GM21717 (cell line): Measurements from ENCODE around the gene TOP1.
A peak's percentile ranks its signal among the peaks of the same experiment; 100 is the strongest.

Experiments
- ATAC-seq: cut with Tn5 transposase; IDR thresholded peaks from one replicate; pipeline ENCODE4 v1.9.1; 2021; ENCODE audit warnings: mild to moderate bottlenecking, moderate library complexity; ENCODE audit not compliant: unreplicated experiment

TOP1 gene

DNA sequence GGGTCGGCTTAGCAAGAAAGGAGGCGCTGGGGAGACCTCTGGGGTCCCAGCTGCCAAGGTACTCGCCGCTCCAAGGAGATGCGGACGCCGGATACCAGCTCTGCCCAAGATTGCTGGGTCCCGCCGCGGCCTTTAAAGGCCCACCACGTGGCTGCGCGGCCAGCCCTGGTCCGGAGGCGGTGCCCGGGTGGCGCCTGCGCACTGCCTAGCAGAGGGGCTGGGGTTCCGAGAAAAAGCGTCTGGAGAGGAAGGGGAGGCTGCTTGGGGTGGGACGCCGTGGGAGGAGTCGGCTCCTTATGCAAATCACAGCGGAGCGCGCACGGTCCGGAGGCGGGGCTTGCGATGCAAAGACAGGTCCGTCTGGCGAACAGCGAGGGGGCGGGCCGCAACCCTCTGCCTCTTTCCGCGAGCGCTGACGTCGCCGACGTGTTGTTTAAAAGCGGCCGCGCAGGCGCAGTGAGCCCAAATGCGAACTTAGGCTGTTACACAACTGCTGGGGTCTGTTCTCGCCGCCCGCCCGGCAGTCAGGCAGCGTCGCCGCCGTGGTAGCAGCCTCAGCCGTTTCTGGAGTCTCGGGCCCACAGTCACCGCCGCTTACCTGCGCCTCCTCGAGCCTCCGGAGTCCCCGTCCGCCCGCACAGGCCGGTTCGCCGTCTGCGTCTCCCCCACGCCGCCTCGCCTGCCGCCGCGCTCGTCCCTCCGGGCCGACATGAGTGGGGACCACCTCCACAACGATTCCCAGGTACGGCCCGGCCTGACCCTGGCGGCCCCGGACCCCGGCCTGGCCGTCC lies at the start of gene TOP1:
TSS of gene TOP1 (plus strand) at position 464 of the 791 bp plus-strand sequence. CDS start at position 710, 246 bp downstream.
- ATAC-seq = peak; percentile 92

- ATAC-seq = no peak
Measured at GRCh38 chr20:40979247-40979646, 49.4 kb upstream of the TOP1 start.

DNA sequence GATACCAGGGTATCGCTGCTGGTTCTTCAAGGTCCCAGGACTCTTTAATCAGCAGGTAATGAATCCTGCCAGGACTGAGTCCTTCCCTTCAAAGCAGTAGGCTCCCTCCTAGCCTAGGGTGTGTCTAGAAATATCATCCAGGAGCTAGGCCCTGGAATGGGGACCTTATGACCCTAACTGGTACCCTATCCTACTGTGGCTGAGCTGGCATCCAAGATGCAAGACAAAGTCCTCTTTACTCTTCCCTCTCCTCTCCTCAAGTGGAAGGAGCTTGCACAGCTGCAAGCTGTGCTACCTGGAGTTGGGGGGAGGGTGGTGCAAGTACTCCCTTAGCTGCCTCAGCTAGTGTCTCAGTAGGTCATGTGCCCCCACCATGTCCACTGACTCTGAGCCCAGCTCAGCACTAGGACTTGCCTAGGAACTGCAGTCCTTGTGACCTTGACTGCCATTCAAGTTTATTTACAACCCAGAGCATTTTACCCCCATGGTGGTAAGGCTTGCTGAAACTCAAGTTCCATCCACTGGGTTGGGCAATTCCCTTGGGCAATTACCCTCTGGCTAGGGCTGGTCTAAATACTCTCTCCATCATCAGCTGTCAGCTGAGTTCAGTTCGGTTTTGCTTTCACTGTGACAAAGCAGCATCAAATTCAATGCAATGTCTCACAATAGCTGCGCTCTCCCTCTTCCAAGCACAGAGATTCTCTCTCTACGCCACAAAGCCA lies 48.4 kb upstream of the TOP1 start:
- ATAC-seq = peak; percentile 58

DNA sequence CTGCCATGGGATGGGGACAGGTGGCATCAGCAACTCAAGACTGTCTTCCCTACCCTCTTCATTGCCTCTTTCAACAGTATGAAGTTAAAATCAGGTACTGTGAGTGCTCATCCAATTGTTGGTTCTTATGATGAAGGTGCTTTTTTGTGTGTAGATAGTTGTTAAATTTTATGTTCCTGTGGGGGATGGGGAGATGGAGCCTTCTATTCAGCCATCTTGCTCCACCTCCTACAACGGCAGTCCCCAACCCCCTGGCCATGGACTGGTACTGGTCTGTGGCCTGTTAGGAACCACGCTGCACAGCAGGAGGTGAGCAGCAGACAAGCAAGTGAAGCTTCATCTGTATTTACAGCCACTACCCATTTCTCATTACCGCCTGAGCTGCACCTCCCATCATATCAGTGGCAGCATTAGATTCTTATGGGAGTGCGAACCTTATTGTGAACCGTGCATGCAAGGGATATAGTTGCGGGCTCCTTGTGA lies 47.8 kb upstream of the TOP1 start:
- no peak for ATAC-seq

DNA sequence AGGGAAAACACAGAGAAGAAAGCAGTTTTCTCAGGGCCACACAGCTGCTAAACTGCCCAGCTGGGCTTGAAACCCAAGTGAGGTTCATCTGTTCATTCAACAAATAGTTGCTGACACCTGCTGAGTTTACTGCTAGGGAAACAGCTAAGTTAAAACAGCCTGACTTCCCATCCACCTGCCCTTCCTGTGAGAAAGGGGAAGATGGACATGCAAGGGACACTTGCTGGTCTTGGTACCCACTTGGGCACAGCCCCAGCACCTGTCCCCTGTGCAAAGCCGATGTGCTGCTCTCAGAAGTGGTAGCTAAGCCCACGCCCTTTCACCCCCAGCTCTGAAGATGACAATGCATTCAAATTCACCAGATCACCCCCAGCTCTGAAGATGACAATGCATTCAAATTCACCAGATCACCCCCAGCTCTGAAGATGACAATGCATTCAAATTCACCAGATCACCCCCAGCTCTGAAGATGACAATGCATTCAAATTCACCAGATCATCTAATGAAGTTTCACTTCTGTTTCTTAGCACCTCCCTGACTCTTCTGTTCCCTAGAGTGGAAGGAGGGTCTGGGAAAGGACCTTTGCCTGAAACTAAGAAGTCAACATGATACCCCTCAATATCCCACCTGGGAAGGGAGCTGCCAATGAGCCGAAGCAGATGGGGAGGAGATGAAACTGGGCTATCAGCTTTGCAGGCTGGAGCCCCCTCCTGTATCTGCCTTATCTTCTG lies 46.0 kb upstream of the TOP1 start:
- no peak for ATAC-seq

GRCh38 chr20:40983898-40984297 lies 44.7 kb upstream of the TOP1 start:
- no peak for ATAC-seq

DNA sequence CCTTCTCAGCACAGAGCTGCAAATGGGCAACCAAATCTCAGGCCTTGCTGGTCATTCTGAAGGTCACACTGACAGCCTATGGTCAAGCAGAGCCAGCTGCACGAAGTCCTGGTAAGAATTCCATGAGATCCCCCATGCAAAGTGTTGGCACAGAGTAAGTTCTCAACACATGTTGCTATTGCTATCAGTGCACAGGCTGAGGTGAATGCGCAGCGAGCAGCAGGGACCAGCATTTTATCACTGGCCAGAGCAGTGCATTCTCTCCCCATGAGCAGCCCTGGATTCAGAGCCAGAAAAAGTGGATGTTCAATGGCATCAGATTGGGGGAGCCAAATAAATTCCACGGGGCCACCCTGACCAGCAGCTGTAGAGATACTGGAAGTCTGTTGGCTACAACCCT lies 44.1 kb upstream of the TOP1 start:
- ATAC-seq = no peak

DNA sequence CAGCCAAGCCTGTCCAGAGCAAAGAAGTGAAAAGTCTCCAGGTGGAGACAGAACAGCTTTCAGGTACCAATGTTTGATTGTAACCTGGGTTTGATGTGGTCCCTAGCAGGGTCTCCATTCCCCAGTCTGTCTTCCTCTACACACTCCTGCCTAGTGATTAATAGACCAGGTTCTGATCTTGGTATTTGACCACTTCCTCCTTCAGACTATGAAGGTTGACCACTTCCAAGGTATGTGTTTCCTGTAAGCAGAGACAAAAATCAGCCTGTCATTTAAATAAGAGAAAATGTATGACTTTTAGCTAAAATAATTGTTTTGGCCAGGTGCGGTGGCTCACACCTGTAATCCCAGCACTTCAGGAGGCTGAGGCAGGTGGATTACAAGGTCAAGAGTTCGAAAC lies 41.8 kb upstream of the TOP1 start:
- ATAC-seq = no peak

- peak; percentile 61 for ATAC-seq
Measured at GRCh38 chr20:40990542-40991120, 38.0 kb upstream of the TOP1 start.

DNA sequence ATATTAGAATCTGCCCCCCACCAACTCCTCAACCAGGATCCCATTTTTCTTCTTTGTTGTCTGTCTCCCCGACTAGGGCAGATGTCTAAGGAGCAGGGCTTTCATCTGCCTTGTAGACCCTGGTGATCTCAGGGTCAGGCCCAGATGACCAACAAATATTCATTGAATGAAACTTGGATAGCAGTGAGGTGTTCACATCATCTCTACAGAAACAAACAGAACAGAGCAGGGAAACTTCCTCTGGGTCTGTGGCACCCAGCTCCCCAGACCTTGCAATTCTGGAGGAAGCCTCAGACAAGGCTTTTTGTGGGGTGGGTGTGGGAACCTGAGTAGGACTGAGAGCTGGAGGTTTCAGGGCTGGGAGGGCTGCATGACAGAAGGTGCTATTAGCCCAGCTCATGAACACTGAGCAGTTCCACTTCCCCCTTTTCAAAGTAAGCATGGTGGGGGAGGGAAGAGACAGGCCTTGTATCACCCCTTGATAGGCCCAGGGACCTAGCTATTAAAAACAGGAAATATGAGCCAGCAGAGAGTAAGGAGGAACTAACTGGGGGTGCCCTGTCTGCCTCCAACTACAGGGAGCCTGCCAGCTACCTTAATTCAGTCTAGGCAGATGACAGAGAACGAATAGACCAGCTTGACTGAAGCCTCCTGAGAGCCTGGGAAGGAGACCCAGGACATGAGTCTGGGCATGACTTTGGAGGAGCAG lies 37.3 kb upstream of the TOP1 start:
- ATAC-seq = peak; percentile 90

GRCh38 chr20:40992349-40993113 lies 36.1 kb upstream of the TOP1 start:
- no peak for ATAC-seq

GRCh38 chr20:40993794-40994540 lies 34.7 kb upstream of the TOP1 start:
- no peak for ATAC-seq

GRCh38 chr20:40996326-40996725 lies 32.3 kb upstream of the TOP1 start:
- no peak for ATAC-seq

DNA sequence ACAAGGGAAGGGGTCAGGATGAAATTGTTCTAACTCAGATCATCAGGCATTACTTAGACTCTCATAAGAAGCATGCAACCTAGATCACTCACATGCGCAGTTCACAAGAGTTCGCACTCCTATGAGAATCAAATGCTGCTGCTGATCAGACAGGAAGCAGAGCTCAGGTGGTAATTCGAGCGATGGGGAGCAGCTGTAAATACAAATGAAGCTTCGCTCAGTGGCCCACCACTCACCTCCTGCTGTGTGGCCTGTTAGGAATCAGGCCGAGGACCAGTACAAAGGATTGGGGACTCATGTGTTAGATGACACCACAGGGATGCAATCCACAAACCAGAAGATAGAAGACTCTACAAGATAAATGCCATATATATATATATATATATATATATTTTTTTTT lies 31.5 kb upstream of the TOP1 start:
- ATAC-seq = no peak

- ATAC-seq = no peak
Measured at GRCh38 chr20:40999841-41000240, 28.8 kb upstream of the TOP1 start.

DNA sequence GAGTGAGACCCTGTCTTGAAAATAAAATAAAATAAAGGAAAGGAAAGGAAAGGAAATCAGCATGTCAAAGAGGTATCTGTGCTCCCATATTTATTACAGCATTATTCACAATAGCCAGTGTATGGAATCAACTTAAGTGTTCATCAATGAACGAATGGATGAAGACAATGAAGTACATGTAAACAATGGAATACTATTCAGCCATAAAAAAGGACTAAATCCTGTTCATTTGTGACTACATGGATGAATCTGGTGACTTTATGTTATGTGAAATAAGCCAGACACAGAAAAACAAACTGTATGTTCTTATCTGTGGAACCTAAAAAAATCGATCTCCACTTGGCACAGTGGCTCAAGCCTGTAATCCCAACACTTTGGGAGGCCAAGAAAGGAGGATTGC lies 28.0 kb upstream of the TOP1 start:
- ATAC-seq = no peak

GRCh38 chr20:41001497-41001896 lies 27.1 kb upstream of the TOP1 start:
- ATAC-seq = no peak

DNA sequence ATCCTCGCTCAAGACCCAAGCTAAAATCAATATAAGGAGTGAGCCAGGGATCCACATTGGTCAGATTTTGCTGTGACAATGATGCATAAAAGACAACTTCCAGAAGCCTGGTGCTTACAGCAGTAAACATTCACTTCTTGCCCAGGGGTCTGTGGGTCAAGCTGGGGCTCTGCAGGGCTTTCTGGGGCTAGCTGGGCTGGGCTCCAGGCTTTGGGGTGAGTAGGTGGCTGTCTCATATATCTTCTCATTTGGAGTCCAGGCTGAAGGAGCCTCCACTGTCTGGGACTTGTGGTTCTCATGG lies 25.8 kb upstream of the TOP1 start:
- no peak for ATAC-seq
